ENCODE data around the gene ATP23. TPM values are rescaled to one million over a fixed set of nuclear protein-coding genes. Genes with fewer than 3 reads are reported as not detected.

The ATP23 gene
- total RNA-seq, 1 experiment from 2014 or later, result 6.1 TPM

DNA sequence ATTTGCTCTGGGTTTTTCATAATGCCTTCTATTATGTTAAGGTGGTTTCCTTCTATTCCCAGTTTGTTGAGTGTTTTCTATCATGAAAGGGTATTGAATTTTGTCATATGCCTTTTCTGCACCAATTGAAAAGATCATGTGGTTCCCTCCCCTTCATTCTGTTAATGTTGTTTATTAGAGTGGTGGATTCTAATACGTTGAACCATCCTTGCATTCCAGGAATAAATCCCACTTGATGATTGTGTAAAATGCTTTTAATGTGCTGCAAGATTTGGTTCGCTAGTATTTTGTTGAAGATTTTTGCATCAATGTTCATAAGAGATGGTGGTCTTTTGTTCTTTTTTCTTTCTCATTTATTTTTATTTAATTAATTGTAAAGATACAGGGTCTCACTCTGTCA, 55.2 kb downstream of the ATP23 start:
- no peak for TF ChIP-seq MXD4 (CRISPR knock-in tag; IDR thresholded peaks at IDR 0.05; ENCODE audit: borderline replicate concordance)
- no peak for TF ChIP-seq SMAD4 (CRISPR knock-in tag; IDR thresholded peaks at IDR 0.05)
- TF ChIP-seq, protein P1, sequence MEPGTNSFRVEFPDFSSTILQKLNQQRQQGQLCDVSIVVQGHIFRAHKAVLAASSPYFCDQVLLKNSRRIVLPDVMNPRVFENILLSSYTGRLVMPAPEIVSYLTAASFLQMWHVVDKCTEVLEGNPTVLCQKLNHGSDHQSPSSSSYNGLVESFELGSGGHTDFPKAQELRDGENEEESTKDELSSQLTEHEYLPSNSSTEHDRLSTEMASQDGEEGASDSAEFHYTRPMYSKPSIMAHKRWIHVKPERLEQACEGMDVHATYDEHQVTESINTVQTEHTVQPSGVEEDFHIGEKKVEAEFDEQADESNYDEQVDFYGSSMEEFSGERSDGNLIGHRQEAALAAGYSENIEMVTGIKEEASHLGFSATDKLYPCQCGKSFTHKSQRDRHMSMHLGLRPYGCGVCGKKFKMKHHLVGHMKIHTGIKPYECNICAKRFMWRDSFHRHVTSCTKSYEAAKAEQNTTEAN (CRISPR knock-in tag; IDR thresholded peaks at IDR 0.05), result no peak
- TF ChIP-seq, protein P2, sequence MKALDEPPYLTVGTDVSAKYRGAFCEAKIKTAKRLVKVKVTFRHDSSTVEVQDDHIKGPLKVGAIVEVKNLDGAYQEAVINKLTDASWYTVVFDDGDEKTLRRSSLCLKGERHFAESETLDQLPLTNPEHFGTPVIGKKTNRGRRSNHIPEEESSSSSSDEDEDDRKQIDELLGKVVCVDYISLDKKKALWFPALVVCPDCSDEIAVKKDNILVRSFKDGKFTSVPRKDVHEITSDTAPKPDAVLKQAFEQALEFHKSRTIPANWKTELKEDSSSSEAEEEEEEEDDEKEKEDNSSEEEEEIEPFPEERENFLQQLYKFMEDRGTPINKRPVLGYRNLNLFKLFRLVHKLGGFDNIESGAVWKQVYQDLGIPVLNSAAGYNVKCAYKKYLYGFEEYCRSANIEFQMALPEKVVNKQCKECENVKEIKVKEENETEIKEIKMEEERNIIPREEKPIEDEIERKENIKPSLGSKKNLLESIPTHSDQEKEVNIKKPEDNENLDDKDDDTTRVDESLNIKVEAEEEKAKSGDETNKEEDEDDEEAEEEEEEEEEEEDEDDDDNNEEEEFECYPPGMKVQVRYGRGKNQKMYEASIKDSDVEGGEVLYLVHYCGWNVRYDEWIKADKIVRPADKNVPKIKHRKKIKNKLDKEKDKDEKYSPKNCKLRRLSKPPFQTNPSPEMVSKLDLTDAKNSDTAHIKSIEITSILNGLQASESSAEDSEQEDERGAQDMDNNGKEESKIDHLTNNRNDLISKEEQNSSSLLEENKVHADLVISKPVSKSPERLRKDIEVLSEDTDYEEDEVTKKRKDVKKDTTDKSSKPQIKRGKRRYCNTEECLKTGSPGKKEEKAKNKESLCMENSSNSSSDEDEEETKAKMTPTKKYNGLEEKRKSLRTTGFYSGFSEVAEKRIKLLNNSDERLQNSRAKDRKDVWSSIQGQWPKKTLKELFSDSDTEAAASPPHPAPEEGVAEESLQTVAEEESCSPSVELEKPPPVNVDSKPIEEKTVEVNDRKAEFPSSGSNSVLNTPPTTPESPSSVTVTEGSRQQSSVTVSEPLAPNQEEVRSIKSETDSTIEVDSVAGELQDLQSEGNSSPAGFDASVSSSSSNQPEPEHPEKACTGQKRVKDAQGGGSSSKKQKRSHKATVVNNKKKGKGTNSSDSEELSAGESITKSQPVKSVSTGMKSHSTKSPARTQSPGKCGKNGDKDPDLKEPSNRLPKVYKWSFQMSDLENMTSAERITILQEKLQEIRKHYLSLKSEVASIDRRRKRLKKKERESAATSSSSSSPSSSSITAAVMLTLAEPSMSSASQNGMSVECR (CRISPR knock-in tag; IDR thresholded peaks at IDR 0.05; ENCODE audit: borderline replicate concordance), result no peak
- TF ChIP-seq, protein P3, sequence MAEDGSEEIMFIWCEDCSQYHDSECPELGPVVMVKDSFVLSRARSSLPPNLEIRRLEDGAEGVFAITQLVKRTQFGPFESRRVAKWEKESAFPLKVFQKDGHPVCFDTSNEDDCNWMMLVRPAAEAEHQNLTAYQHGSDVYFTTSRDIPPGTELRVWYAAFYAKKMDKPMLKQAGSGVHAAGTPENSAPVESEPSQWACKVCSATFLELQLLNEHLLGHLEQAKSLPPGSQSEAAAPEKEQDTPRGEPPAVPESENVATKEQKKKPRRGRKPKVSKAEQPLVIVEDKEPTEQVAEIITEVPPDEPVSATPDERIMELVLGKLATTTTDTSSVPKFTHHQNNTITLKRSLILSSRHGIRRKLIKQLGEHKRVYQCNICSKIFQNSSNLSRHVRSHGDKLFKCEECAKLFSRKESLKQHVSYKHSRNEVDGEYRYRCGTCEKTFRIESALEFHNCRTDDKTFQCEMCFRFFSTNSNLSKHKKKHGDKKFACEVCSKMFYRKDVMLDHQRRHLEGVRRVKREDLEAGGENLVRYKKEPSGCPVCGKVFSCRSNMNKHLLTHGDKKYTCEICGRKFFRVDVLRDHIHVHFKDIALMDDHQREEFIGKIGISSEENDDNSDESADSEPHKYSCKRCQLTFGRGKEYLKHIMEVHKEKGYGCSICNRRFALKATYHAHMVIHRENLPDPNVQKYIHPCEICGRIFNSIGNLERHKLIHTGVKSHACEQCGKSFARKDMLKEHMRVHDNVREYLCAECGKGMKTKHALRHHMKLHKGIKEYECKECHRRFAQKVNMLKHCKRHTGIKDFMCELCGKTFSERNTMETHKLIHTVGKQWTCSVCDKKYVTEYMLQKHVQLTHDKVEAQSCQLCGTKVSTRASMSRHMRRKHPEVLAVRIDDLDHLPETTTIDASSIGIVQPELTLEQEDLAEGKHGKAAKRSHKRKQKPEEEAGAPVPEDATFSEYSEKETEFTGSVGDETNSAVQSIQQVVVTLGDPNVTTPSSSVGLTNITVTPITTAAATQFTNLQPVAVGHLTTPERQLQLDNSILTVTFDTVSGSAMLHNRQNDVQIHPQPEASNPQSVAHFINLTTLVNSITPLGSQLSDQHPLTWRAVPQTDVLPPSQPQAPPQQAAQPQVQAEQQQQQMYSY (CRISPR knock-in tag; IDR thresholded peaks at IDR 0.05), result no peak
- TF ChIP-seq, protein P4, sequence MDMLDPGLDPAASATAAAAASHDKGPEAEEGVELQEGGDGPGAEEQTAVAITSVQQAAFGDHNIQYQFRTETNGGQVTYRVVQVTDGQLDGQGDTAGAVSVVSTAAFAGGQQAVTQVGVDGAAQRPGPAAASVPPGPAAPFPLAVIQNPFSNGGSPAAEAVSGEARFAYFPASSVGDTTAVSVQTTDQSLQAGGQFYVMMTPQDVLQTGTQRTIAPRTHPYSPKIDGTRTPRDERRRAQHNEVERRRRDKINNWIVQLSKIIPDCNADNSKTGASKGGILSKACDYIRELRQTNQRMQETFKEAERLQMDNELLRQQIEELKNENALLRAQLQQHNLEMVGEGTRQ (CRISPR knock-in tag; IDR thresholded peaks at IDR 0.05), result no peak
- H3K27ac Mint-ChIP-seq, result no peak overlapping the region
- DNase-seq (ENCODE audit: low spot score) (no peak), ATAC-seq (no peak)
- no peaks in the 10 kb centered on the region for H3K4me1 Mint-ChIP-seq
- peaks cover 6% of the 10 kb centered on the region for H3K27me3 Mint-ChIP-seq (ENCODE audit: low read depth)
- peaks cover 37% of the 10 kb centered on the region for H3K36me3 Mint-ChIP-seq
- peaks cover 46% of the 10 kb centered on the region for H3K9me3 Mint-ChIP-seq
- POLR2A ChIA-PET, result no interaction called here
- H3K4me3 Mint-ChIP-seq, result no peak overlapping the region
- CTCF ChIA-PET, result no interaction called here

DNA sequence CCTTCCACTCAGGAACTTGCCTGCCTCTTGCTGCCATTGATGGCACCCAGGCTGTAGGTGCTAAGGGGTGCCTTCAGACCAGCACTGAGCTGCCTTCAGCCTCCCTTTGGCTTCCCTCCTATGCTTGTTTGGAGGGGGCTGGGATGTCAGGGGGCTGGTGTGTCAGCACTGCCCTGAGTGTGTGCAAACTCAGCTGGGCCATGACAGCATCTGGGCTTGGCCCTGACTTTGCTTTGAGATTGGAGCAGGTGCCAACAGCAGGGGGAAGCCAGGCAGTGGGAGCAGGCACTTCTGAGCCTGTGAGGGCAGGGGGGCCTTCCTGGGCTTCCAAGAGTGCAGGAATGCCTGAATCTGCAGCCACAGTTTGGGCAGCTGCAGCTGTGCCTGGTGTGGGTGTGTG, 56.9 kb downstream of the ATP23 start:
- H3K27ac Mint-ChIP-seq, result no peak overlapping the region
- TF ChIP-seq NR2C2 (CRISPR knock-in tag; IDR thresholded peaks at IDR 0.05) (no peak), ZNF219 (CRISPR knock-in tag; IDR thresholded peaks at IDR 0.05; ENCODE audit: borderline replicate concordance) (no peak), ZNF138 (CRISPR knock-in tag; conservative IDR thresholded peaks at IDR 0.05) (no peak), ZNF396 (CRISPR knock-in tag; IDR thresholded peaks at IDR 0.05; ENCODE audit: borderline replicate concordance) (no peak), SP1 (CRISPR knock-in tag; conservative IDR thresholded peaks at IDR 0.05) (no peak)
- TF ChIP-seq, protein P3 (CRISPR knock-in tag; IDR thresholded peaks at IDR 0.05), result no peak
- TF ChIP-seq, protein P2 (CRISPR knock-in tag; IDR thresholded peaks at IDR 0.05; ENCODE audit: borderline replicate concordance), result no peak
- TF ChIP-seq, protein P5, sequence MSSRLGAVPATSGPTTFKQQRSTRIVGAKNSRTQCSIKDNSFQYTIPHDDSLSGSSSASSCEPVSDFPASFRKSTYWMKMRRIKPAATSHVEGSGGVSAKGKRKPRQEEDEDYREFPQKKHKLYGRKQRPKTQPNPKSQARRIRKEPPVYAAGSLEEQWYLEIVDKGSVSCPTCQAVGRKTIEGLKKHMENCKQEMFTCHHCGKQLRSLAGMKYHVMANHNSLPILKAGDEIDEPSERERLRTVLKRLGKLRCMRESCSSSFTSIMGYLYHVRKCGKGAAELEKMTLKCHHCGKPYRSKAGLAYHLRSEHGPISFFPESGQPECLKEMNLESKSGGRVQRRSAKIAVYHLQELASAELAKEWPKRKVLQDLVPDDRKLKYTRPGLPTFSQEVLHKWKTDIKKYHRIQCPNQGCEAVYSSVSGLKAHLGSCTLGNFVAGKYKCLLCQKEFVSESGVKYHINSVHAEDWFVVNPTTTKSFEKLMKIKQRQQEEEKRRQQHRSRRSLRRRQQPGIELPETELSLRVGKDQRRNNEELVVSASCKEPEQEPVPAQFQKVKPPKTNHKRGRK (CRISPR knock-in tag; IDR thresholded peaks at IDR 0.05; ENCODE audit: borderline replicate concordance), result no peak
- ChIA-PET CTCF (no interaction called here), POLR2A (no interaction called here)
- no peak overlapping the region for H3K4me3 Mint-ChIP-seq
- ATAC-seq (no peak), DNase-seq (ENCODE audit: low spot score) (no peak)
- no peaks in the 10 kb centered on the region for H3K4me1 Mint-ChIP-seq
- peaks cover 61% of the 10 kb centered on the region for H3K9me3 Mint-ChIP-seq
- peaks cover 37% of the 10 kb centered on the region for H3K36me3 Mint-ChIP-seq
- peaks cover 6% of the 10 kb centered on the region for H3K27me3 Mint-ChIP-seq (ENCODE audit: low read depth)

All from WTC11 (cell line).